HepG2 (cell line): ENCODE data around the gene DDAH1. TPM values are rescaled to one million over a fixed set of nuclear protein-coding genes. Genes with fewer than 3 reads are reported as not detected.

Source experiments
- ATAC-seq: fragments of 200-7000 bp; cut with Tn5 transposase; 3 replicates; pipeline ENCODE4 v1.9.1; 2020; ENCODE audit warnings: mild to moderate bottlenecking, moderate library complexity
- BruUV-seq: library from RNA; stranded (reverse); fragments of 400-500 nt; replicated peaks from 2 replicates; lab custom pipeline; 2021; lab: Mats Ljungman, UMichigan
- CTCF ChIA-PET: fragments of 300-600 bp; formaldehyde crosslinking; extraction: SDS; loops from one replicate; lab custom pipeline; 2021; ENCODE audit warnings: low total read pairs, inconsistent platforms, low intra/inter-chr PET ratio; lab: Yijun Ruan, JAX
- POLR2A ChIA-PET: fragments of 350-600 bp; sonication (Branson Sonifier 250); formaldehyde crosslinking; loops from one replicate; lab custom pipeline; 2020; ENCODE audit warnings: antibody characterized with exemption, inconsistent platforms; lab: Yijun Ruan, JAX
- DNase-seq: peaks from one replicate; pipeline ENCODE4 v3.0.0-alpha.2; 2015; ENCODE audit warnings: low spot score
- FAIRE-seq: peaks from 3 replicates; lab custom pipeline; 2011; peaks lifted over from hg19 to GRCh38; lab: Jason Lieb, UNC
- H2AFZ ChIP-seq: one replicate; pipeline ENCODE4 v1.6.1; 2011; ENCODE audit warnings: low read length, inconsistent platforms
- H3K27ac ChIP-seq: fragments of 300-600 bp; 3 replicates; pipeline ENCODE4 v1.8.0; 2011; ENCODE audit warnings: mixed run types, mild to moderate bottlenecking, mixed read lengths, low read length, inconsistent platforms; ENCODE audit not compliant: insufficient read depth; ENCODE audit errors: extremely low read length
- H3K27me3 ChIP-seq, 2 experiments: fragments of 200-600 bp in 1 of 2; 2 replicates in 1 of 2; 3 replicates in 1 of 2; pipeline versions ENCODE4 v1.6.0 to v1.8.0; 2011; ENCODE audit warnings: low read length in 2 of 2, mild to moderate bottlenecking in 2 of 2, moderate library complexity in 2 of 2, inconsistent platforms in 1 of 2; ENCODE audit not compliant: insufficient read depth in 2 of 2, control insufficient read depth in 1 of 2
- H3K36me3 ChIP-seq, 2 experiments: fragments of 200-600 bp in 1 of 2; replicated peaks in 1 of 2; 2 replicates in 1 of 2; 3 replicates in 1 of 2; pipeline versions ENCODE4 v1.5.1 to v1.8.0; 2011; ENCODE audit warnings: low read length in 2 of 2, inconsistent platforms in 1 of 2; ENCODE audit not compliant: insufficient read depth in 2 of 2, control insufficient read depth in 1 of 2
- H3K4me1 ChIP-seq: 2 replicates; pipeline ENCODE4 v1.5.1; 2012; ENCODE audit warnings: low read length, inconsistent platforms; ENCODE audit not compliant: insufficient read depth
- H3K4me2 ChIP-seq: 2 replicates; pipeline ENCODE4 v1.6.0; 2011; ENCODE audit warnings: low read depth, low read length, inconsistent platforms
- H3K4me3 ChIP-seq, 3 experiments: fragments of 200-600 bp in 1 of 3; sonication (generic), shearing (Covaris generic) in 1 of 3; replicated peaks in 1 of 3; 2 replicates each; pipeline ENCODE4 v1.5.1; 2011 to 2016; ENCODE audit warnings: low read length in 3 of 3, inconsistent platforms in 2 of 3, low read depth in 2 of 3, mild to moderate bottlenecking in 2 of 3, control low read depth in 1 of 3, mixed read lengths in 1 of 3; ENCODE audit not compliant: insufficient read depth in 1 of 3
- H3K79me2 ChIP-seq: one replicate; pipeline ENCODE4 v1.6.1; 2011; ENCODE audit warnings: low read length, inconsistent platforms; ENCODE audit not compliant: insufficient read depth
- H3K9ac ChIP-seq: 2 replicates; pipeline ENCODE4 v1.6.0; 2011; ENCODE audit warnings: mild to moderate bottlenecking, low read depth, low read length, inconsistent platforms; ENCODE audit not compliant: insufficient read depth
- H3K9me3 ChIP-seq: 2 replicates; pipeline ENCODE4 v1.5.1; 2012; ENCODE audit warnings: mild to moderate bottlenecking, low read length
- H4K20me1 ChIP-seq: 2 replicates; pipeline ENCODE4 v1.6.0; 2011; ENCODE audit warnings: inconsistent platforms, mild to moderate bottlenecking, low read length, moderate library complexity; ENCODE audit not compliant: insufficient read depth
- KMT2B ChIP-seq: IDR thresholded peaks from 2 replicates; pipeline ENCODE4 v1.6.1; 2016; ENCODE audit warnings: missing genetic modification reagents, missing compliant biosample characterization
- SNRNP70 ChIP-seq: fragments of 200-400 bp; formaldehyde crosslinking; IDR thresholded peaks from 2 replicates; pipeline ENCODE4 v1.6.1; 2017; ENCODE audit warnings: mild to moderate bottlenecking, low read depth, low read length, moderate library complexity
- ZNF101 ChIP-seq: sonication (generic); formaldehyde crosslinking; IDR thresholded peaks from 2 replicates; pipeline ENCODE4 v1.4.0; 2020; ENCODE audit warnings: mild to moderate bottlenecking, low read depth, missing genetic modification reagents, borderline replicate concordance
- ZNF510 ChIP-seq: sonication (generic); formaldehyde crosslinking; IDR thresholded peaks from 2 replicates; pipeline ENCODE4 v1.4.0; 2020; ENCODE audit warnings: low read depth, mild to moderate bottlenecking, missing genetic modification reagents
- ZNF652 ChIP-seq: IDR thresholded peaks from 2 replicates; pipeline ENCODE4 v1.6.1; 2016; ENCODE audit warnings: low read depth, borderline replicate concordance
- ZNF709 ChIP-seq: sonication (generic); formaldehyde crosslinking; IDR thresholded peaks from 2 replicates; pipeline ENCODE4 v1.5.0; 2020; ENCODE audit warnings: mild to moderate bottlenecking, missing genetic modification reagents
- ZNF792 ChIP-seq: IDR thresholded peaks from 2 replicates; pipeline ENCODE4 v1.6.1; 2016
- WGBS: methylation state at CpG from one replicate; pipeline ENCODE4 v1.1.6; 2017; ENCODE audit warnings: low lambda C conversion rate; 5-methylcytosine and 5-hydroxymethylcytosine counted together
- in situ Hi-C: cut with HindIII; loops from 2 replicates; pipeline ENCODE4 v1.10.0; 2017; ENCODE audit warnings: low pct_unique_long_range_greater_than_20kb; ENCODE audit not compliant: extremely low pct_ligation_motif_present
- intact Hi-C: fragments of 100-400 bp; cut with micrococcal nuclease; formaldehyde crosslinking; loops from one replicate; pipeline ENCODE4 v1.10.0; 2022; ENCODE audit not compliant: unreplicated experiment
- polyA plus RNA-seq, 8 experiments: library from polyadenylated mRNA; depleted of rRNA in 3 of 8; stranded (reverse) in 7 of 8; unstranded in 1 of 8; fragments of >200 nt; fragmentation: Illumina TruSeq in 4 of 8; extraction: Trizol in 4 of 8; gene quantifications; 2 replicates each; pipeline versions ENCODE4 v1.2.1 to v1.2.3, GENCODE V29; 2011 to 2016; ENCODE audit warnings: low read depth in 4 of 8, missing spikeins in 1 of 8, mixed read lengths in 1 of 8; ENCODE audit not compliant: insufficient read depth in 1 of 8
- total RNA-seq, 5 experiments: library from RNA; depleted of rRNA; stranded (reverse); fragments of >200 nt; fragmentation: Illumina TruSeq; extraction: Trizol; gene quantifications; 2 replicates each; pipeline ENCODE4 v1.2.3, GENCODE V29; 2016; ENCODE audit warnings: low read depth in 1 of 5
- TF ChIP-seq, protein P1 (sequence below): sonication (generic); formaldehyde crosslinking; IDR thresholded peaks from 2 replicates; pipeline ENCODE4 v1.8.1; 2023; ENCODE audit warnings: mild to moderate bottlenecking, moderate library complexity, missing genetic modification reagents

The DDAH1 gene
- total and polyA plus RNA-seq, 2 of the 13 experiments (the other 11 are each of a cell fraction or from before 2014, with no cell fraction given): 39.7 to 64.4 TPM

DNA sequence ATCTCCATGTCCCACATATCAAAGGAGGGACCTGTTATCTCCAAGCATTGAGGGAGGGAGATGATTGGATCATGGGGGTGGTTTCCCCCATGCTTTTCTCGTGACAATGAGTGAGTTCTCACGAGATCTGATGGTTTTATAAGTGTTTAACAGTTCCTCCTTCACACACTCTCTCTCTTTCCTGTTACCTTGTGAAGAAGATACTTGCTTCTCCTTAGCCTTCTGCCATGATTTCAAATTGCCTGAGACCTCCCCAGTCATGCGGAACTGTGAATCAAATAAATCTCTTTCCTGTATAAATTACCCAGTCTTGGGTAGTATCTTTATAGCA is 91.6 kb downstream of the DDAH1 start (continued):
- no peak for TF ChIP-seq SNRNP70
- TF ChIP-seq ZNF510 (CRISPR knock-in tag): no peak
- TF ChIP-seq ZNF792: no peak
- TF ChIP-seq ZNF709 (CRISPR knock-in tag): no peak
- TF ChIP-seq, all 625 proteins: peak for 0

DNA sequence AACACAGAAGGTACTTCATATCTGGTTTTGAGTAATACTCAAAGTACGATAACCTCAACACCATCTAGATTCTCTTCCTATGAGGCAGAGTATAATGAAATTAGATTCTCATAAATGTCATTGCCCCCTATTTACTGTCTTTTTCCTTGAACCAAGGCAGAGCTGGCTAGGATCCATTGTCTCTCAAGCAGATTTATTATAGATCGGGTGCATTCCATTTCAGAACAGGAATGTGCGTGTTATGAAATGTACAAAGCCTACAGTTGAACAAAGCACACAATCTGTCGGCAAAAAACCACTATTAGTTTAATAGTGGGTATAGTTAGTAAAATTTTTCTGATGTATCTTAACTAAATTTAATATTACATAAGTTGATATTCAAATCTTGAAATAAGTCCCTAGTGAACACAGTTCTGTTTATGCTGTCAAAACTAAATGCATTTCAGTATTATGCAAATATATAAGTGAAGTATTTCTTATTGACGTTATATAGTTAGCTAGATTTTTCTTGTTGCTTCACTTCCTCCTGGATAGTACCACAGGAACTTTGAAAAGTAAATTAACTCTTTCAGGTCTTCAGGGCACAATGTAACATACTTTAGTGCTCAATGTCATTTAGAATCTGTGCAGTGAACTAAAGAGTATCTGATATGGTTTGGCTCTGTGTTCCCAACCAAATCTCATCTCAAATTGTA is 92.1 kb downstream of the DDAH1 start:
- POLR2A ChIA-PET: no interaction called here
- Histone ChIP-seq H3K27me3 (no peaks in the 10 kb centered on the region), H4K20me1 (peaks cover 3% of the 10 kb centered on the region; the same call in 1 of the 2 replicates), H3K36me3 (no peaks in the 10 kb centered on the region), H3K4me2 (no peak overlapping the region), H2AFZ (no peak overlapping the region), H3K9me3 (no peaks in the 10 kb centered on the region), H3K4me3 (no peak overlapping the region), H3K4me1 (peaks cover 20% of the 10 kb centered on the region), H3K79me2 (peaks cover 25% of the 10 kb centered on the region), H3K27ac (no peak overlapping the region), H3K9ac (no peak overlapping the region)
- in situ Hi-C loops (no loop called here), intact Hi-C loops (no loop called here)
- FAIRE-seq (no peak), ATAC-seq (no peak), DNase-seq (peak; percentile 22)
- TF ChIP-seq, protein P1, sequence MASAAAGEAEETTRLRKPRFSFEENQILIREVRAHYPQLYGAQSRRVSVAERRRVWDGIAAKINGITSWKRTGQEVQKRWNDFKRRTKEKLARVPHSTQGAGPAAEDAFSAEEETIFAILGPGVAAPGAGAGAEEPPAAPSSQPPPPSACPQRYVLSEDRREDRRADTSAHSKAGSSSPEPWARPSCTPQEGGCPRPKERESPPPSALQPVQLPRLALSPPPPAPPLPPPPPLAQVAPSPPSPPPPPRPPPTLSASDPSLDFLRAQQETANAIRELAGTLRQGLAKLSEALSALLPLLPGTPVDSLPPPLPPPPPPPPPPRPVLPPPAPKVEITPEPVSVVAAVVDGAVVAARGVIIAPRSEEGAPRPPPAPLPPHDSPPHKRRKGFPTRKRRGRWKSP (CRISPR knock-in tag): no peak
- no peak for TF ChIP-seq ZNF101
- peak; percentile 77 for TF ChIP-seq ZNF652 (CRISPR knock-in tag)
- TF ChIP-seq KMT2B (CRISPR knock-in tag): no peak
- WGBS: 76% methylated on average over 5 of the region's 5 CpGs
- CTCF ChIA-PET: no interaction called here
- BruUV-seq: no TSS peak
